K562 (cell line): ENCODE measurements around the gene CAMK1D. TPM values are rescaled to one million over a fixed set of nuclear protein-coding genes. Genes with fewer than 3 reads are reported as not detected.

Experiments
- ARID4B ChIP-seq: sonication (generic); formaldehyde crosslinking; IDR thresholded peaks from 2 replicates; pipeline ENCODE4 v1.8.0; 2022; ENCODE audit warnings: mild to moderate bottlenecking, missing genetic modification reagents
- CHD2 ChIP-seq: IDR thresholded peaks from 2 replicates; pipeline ENCODE4 v1.6.1; 2011; ENCODE audit warnings: low read depth, low read length
- CUX1 ChIP-seq: fragments of 200-800 bp; sonication (Bioruptor generic); IDR thresholded peaks from 2 replicates; pipeline ENCODE4 v1.6.1; 2016; ENCODE audit warnings: missing genetic modification characterization, missing compliant biosample characterization
- L3MBTL2 ChIP-seq: fragments of 450-650 bp; IDR thresholded peaks from 2 replicates; pipeline ENCODE4 v1.6.1; 2016; ENCODE audit warnings: mild to moderate bottlenecking, moderate library complexity
- TRIM28 ChIP-seq: fragments of 450-650 bp; IDR thresholded peaks from 2 replicates; pipeline ENCODE4 v1.6.1; 2017
- polyA plus RNA-seq, 8 experiments: library from polyadenylated mRNA; depleted of rRNA in 4 of 8; stranded (reverse) in 5 of 8; unstranded in 3 of 8; fragments of >200 nt; fragmentation: Nextera tagmentation in 2 of 8; fragmentation: Illumina TruSeq in 1 of 8; extraction: Ambion mirVana in 2 of 8; extraction: Trizol in 1 of 8; gene quantifications; 2 replicates each; pipeline versions ENCODE4 v1.2.1 to v1.2.3, GENCODE V29; 2011 to 2014; ENCODE audit warnings: inconsistent platforms in 1 of 8, missing spikeins in 1 of 8
- total RNA-seq, 7 experiments: library from RNA; depleted of rRNA in 6 of 7; stranded (reverse); fragments of >200 nt in 6 of 7; fragmentation: Illumina TruSeq in 2 of 7; extraction: Trizol in 2 of 7; gene quantifications; 2 replicates each; pipeline versions ENCODE4 v1.2.1 to v1.2.3, GENCODE V29; 2011 to 2021; ENCODE audit warnings: low replicate concordance in 1 of 7

CAMK1D gene
- total and polyA plus RNA-seq, 9 of the 15 experiments (the other 6 are each of a cell fraction or from before 2014, with no cell fraction given): 0.12 to 0.24 (median 0.20) TPM; not detected in 5

- no peak for TF ChIP-seq ARID4B (CRISPR knock-in tag)
- no peak for TF ChIP-seq L3MBTL2
- TF ChIP-seq CHD2: no peak
- no peak for TF ChIP-seq TRIM28
- TF ChIP-seq CUX1 (CRISPR knock-in tag): no peak
Measured at GRCh38 chr10:12346707-12347106, 2.6 kb upstream of the CAMK1D start (continued).
